Measurements from ENCODE around the gene CCDC148.
"Not testable (repeated sequence)": the region's sequence is repeated elsewhere in the genome, so short reads cannot be mapped to it uniquely, and the experiment has no call there.

Gene CCDC148

GRCh38 chr2:158232476-158232875 lies 224.1 kb downstream of the CCDC148 start:
- DNase-seq (ENCODE audit: low read depth) = no peak
- TF ChIP-seq MYC (IDR thresholded peaks at IDR 0.05; ENCODE audit: low read depth, low read length) (no peak), CTCF (IDR thresholded peaks at IDR 0.05; ENCODE audit: low read depth, low read length) (no peak), POLR2A (IDR thresholded peaks at IDR 0.05; ENCODE audit: extremely low read depth, insufficient read length) (no peak), MAX (IDR thresholded peaks at IDR 0.05; ENCODE audit: low read depth, low read length) (no peak)
- H3K4me3 ChIP-seq (ENCODE audit: low read depth, low read length) = no peak overlapping the region

GRCh38 chr2:158228943-158229508 lies 227.5 kb downstream of the CCDC148 start:
- H3K4me3 ChIP-seq (ENCODE audit: low read depth, low read length) = no peak overlapping the region
- DNase-seq (ENCODE audit: low read depth) = peak; percentile 10
- no peak for TF ChIP-seq POLR2A (IDR thresholded peaks at IDR 0.05; ENCODE audit: extremely low read depth, insufficient read length)
- TF ChIP-seq MYC (IDR thresholded peaks at IDR 0.05; ENCODE audit: low read depth, low read length) = no peak
- no peak for TF ChIP-seq MAX (IDR thresholded peaks at IDR 0.05; ENCODE audit: low read depth, low read length)
- TF ChIP-seq CTCF (IDR thresholded peaks at IDR 0.05; ENCODE audit: low read depth, low read length) = no peak

DNA sequence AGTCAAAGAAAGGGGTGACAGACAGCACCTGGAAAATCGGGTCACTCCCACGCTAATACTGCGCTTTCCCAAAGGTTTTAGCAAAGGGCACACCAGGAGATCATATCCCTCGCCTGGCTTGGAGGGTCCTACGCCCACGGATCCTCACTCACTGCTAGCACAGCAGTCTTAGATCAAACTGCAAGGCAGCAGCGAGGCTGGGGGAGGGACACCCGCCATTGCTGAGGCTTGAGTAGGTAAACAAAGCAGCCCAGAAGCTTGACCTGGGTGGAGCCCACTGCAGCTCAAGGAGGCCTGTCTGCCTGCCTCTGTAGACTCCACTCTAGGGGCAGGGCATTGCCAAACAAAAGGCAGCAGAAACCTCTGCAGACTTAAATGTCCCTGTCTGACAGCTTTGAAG lies 233.5 kb downstream of the CCDC148 start:
- not testable (repeated sequence) for H3K4me3 ChIP-seq (ENCODE audit: low read depth, low read length); DNase-seq (ENCODE audit: low read depth)

DNA sequence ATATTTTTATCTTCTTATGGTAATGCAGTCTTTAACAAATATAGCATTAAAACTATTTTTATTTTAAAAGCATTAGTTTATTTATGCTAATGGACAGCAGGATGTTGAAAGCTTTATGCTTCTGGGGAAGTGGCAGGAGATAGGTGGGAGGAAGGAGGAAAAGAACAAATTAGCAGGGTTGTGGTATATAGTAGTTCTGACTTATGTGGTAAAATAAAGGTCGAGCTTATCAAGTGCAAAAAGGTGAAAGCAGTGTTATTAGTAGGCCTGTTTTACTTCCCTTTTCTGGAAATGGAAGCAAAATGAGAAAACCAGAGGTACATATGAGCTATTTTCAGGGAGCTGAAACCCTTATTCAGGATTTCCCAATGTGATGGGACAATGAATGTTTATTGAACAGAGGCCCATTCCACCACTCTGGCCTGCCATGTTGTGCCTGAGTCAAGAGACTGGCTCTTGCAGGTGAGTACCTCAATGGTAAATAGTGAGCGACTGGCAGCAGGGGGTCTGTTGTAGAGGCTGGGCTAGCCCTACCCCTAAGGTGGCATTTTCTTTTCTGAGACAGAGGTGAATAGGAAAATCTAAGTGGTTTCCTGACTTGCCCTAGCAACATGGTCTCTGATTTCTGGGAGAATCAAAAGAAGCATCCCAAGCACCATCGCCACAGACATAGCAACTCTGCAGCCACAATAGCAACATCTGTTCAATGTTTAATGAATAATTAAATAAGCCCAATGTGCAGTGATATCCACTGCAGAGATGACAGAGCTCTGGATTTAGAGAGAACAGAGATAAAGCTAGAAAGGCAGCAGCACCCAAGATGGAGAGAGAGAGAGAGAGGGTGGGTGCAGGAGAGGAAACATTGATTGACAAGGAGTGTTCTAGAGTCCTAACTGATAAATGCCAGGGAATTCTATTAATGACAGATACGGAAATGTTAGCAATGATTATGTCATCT lies 235.2 kb downstream of the CCDC148 start:
- peak; percentile 5 for DNase-seq (ENCODE audit: low read depth)
- no peak overlapping the region for H3K4me3 ChIP-seq (ENCODE audit: low read depth, low read length)
- no peak for TF ChIP-seq CTCF (IDR thresholded peaks at IDR 0.05; ENCODE audit: low read depth, low read length)
- no peak for TF ChIP-seq POLR2A (IDR thresholded peaks at IDR 0.05; ENCODE audit: extremely low read depth, insufficient read length)
- no peak for TF ChIP-seq MAX (IDR thresholded peaks at IDR 0.05; ENCODE audit: low read depth, low read length)
- no peak for TF ChIP-seq MYC (IDR thresholded peaks at IDR 0.05; ENCODE audit: low read depth, low read length)

DNA sequence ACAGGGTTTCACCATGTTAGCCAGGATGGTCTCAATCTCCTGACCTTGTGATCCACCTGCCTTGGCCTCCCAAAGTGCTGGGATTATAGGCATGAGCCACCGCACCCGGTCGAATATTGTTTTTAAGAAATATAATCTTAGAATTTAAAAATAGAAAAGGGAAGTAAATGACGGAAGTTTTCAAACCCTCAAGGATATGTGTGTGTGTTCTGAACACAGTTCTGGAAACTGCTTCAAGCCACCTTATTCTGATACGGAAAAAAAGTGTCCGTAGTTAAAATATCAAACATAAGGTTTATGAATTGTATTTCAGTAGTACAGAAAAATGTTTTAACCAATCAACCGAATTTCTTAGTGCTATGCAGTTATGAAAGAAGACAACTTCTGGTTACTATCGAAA lies 239.0 kb downstream of the CCDC148 start:
- TF ChIP-seq MAX (IDR thresholded peaks at IDR 0.05; ENCODE audit: low read depth, low read length) = no peak
- no peak for TF ChIP-seq CTCF (IDR thresholded peaks at IDR 0.05; ENCODE audit: low read depth, low read length)
- TF ChIP-seq POLR2A (IDR thresholded peaks at IDR 0.05; ENCODE audit: extremely low read depth, insufficient read length) = no peak
- no peak for TF ChIP-seq MYC (IDR thresholded peaks at IDR 0.05; ENCODE audit: low read depth, low read length)
- peak; percentile 38 for DNase-seq (ENCODE audit: low read depth)
- H3K4me3 ChIP-seq (ENCODE audit: low read depth, low read length) = no peak overlapping the region

DNA sequence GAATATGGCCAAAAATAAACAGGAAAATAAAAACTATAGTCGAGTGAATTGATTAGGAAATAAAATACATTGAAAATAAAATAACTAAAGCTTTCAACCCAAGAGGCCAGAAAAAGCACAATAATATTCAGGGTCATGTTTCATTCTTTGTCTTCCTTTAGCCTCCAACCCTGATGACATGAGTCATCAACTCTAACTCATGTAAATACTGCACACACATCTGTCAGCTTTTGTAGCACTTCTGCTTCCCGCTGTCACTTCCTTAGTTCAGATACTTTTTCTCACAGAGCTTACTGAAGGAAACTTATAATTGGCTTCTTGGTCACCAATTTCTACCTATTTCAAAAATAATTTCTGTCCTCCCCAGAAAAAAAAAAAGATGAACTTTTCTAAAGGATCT lies 242.1 kb downstream of the CCDC148 start:
- TF ChIP-seq MAX (IDR thresholded peaks at IDR 0.05; ENCODE audit: low read depth, low read length) = peak; percentile 38; the same call in 1 of the 2 replicates
- 0 out of 2 replicates have a peak, but pooled peaks have one; percentile 13 for TF ChIP-seq MYC (IDR thresholded peaks at IDR 0.05; ENCODE audit: low read depth, low read length)
- TF ChIP-seq POLR2A (IDR thresholded peaks at IDR 0.05; ENCODE audit: extremely low read depth, insufficient read length) = no peak
- TF ChIP-seq CTCF (IDR thresholded peaks at IDR 0.05; ENCODE audit: low read depth, low read length) = no peak
- H3K4me3 ChIP-seq (ENCODE audit: low read depth, low read length) = no peak overlapping the region
- peak; percentile 85 for DNase-seq (ENCODE audit: low read depth)

All from NB4 (cell line).